Measurements from ENCODE around the gene GPLD1.

Gene GPLD1

DNA sequence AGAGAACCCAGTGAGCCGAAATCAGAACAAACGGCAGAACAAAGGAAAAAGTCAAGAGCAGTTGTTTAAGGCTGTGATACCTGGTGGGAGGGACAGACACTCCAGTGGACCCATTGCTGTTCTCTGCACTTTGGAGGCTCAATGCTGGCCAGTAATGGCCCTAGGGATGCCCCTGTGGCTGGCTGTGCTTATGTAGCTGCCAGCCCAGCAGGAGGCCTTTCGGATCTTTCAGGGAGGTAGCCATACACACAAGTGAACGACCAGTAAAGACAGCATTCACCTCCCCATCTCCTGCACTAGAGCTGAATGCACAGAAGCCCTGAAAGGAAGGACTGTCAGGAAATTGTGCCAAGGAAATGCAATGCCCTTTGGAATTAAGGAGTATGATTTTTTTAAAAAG, 34.3 kb downstream of the GPLD1 start:
- DNase-seq (ENCODE audit: low read depth, low spot score), result no peak

DNA sequence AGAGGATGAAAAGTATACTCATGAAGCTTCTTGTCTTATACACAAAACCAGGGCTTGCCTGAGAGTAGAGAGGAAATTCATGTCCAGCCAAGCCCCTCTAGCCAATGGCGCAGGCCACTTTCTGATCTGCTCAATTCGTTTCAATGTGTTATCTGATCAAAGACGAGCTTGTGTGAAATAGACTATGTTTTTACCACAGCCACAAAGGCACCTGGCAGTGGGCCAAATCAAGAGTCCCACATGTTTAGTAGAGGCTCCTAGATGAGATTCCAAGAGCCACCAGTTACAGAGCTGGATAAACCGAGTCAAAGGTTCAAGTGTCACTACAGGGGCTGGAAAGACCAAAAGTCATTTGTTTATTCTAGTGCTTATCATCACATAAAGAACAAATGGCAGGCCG, 34.9 kb downstream of the GPLD1 start:
- DNase-seq (ENCODE audit: low read depth, low spot score), result no peak

DNA sequence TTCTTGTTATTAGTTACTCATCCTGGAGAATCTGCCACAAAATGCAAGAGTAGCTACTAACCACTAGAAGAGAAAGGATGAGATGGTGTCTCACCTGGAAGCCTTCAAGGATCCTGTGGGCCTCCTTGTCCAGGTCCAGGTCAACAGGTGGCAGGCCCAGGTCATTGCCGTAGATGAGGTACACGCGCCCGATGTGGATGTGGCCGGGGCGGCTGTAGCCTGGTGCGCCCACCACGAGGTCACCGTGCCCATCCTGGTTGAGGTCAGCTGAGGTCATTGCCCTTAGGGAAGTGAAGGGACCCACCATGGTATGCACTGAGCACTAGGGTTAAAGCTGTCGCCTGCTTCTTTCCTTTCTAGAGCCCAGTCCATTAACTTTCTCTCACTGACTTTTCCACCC, 35.5 kb downstream of the GPLD1 start:
- no peak for DNase-seq (ENCODE audit: low read depth, low spot score)

DNA sequence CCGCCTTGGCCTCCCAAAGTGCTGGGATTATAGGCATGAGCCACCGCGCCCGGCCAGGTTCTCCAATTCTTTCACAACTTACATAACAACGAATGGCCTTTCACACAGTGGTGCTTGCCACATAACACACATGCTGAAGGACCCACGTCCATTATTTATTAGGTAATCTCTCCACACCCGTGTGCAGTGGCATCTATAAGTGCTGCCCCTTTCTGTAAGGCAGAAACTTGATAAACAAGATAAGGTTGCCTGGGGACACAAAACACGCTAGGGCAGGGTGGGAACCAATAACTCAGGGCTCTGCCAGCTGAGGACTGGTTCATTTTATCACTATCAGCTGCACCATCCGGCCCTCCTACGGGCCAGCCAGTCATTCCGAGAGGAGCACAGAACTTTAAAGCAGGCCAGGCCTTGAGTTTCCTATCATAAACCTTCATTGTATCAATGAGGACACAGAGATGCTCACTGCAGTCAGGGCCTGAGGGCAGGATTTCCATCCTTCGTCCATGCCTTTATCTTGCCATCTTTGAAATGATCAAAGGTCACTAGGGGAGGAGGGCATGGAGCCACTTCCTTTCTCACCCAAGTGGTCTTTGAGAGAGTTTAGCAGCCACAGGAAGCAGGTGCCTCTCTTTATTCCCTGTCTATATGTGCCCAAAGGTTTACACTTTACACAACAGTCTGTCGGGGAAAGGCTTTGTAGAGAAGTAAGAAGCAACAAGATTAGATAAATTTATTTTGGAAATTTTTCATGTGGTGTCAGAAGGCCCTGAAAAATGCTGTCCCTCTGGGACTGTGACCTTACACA, 37.6 kb downstream of the GPLD1 start:
- DNase-seq (ENCODE audit: low read depth, low spot score), result no peak

DNA sequence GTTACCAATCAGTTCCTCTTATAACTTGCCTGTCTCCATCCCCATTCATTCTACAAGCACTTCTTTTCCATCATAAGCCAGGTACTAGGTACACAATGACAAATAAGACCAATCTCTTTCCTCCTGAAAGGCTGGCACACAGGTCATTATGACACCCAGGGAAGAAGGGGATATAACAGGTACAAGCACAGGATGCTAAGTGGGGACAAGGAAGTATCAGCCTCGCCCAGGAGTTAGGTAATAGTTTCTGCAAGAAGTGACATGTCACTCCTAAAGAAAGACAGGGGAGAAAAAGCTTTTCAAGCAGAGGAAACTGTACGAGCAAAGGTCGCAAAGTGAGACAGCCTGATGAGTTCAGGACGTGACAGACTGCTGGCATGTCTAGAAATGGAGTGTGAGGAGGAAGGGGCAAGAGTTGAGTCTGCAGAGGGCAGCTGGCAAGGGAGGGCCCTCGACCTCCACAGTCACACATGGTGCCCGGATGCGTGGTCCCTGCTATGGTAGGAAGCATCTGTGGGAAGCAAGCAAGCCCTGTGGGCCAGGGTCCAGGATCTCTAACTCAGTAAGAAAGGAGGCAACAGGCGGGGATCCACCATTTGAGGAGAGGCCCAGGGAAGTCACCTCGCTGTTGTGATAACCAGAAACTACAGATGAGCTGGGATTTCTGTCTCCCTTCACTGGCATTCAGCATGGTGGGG, 40.4 kb downstream of the GPLD1 start:
- DNase-seq (ENCODE audit: low read depth, low spot score), result no peak

DNA sequence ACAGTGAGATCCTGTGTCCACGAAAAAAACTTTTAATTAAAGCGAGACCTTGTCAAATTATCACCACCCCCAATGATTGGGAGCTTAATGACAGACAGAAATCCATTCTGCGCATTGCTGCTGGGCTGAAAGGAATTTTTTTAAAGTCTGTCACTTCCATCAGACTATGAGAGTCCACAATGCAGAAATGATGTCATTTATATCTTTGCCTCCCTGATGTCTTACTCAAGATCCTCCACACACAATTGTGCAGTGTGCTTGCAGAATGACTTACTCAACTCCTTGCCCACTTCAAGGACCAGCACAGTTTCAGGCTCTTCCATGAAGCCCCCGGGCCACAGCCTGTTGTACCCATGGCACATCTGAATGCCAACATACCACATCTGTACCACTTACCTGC, 41.0 kb downstream of the GPLD1 start:
- DNase-seq (ENCODE audit: low read depth, low spot score), result no peak

DNA sequence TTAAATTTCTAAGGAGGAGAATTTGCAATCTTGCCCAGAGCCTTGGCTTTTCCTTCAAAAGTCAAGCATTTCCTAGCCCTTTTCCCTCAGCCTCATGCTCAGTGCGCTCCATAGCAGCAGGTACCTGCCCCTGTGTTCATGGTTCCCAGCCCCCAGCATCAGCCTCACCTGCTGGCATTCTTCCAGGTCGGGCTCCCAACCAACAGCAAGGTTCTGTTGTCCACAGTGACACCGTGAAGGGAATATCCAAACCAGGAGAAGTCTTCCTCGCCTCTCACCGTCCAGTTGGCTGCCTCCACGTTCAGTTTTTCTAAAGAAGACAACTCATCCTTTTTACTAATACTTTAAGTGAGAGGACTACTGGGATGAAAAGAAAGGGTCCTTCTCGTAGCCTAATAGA, 42.7 kb downstream of the GPLD1 start:
- no peak for DNase-seq (ENCODE audit: low read depth, low spot score)

DNA sequence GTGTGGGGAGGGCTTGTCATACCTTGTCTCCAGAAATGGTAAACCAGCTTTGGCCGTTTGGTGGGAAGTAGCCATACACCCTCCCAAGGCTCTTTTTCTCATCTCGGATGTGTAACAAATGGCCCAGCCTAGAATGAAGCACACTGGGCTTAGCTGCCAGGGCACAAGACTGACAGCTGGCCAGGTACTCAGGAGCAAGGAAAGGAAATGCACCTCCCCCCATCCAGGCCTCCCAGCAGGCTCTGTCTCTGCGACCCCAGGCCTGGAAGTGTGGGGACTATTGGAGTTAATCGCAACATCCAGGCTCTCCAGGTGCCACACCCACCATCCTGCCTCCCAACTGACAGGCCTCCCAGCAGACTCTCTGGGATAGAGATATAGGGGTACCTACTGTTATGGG, 43.7 kb downstream of the GPLD1 start:
- no peak for DNase-seq (ENCODE audit: low read depth, low spot score)

DNA sequence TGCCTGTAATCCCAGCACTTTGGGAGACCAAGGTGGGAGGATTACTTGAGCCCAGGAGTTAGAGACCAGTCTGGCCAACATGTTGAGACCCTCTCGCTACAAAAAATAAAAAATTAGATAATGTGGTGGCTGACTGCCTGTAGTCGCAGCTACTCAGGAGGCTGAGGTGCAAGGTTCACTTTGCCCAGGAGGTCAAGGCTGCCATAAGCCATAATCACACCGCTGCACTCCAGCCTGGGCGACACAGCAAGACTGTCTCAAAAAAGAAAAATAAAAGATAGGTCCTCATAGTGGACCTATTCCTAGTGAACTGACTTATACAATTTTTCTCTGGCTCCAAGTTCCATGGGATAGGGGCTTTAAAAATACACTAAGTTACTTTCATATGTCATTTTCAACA, 44.8 kb downstream of the GPLD1 start:
- DNase-seq (ENCODE audit: low read depth, low spot score), result no peak

DNA sequence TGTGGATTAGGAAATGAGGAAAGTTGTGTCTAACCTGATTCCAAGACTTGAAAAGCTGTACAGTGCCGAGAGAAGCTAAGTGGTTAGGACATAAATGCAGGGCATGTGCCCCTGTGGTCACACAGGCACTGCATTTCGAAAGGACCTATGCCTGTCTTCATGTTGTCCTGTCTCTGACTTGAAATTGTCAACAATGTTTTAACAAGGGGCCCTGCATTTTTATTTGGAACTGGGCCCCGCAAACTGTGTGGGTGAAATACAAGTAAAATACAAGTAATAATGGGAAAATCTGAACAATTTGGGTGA, 47.8 kb downstream of the GPLD1 start:
- DNase-seq (ENCODE audit: low read depth, low spot score), result no peak

DNA sequence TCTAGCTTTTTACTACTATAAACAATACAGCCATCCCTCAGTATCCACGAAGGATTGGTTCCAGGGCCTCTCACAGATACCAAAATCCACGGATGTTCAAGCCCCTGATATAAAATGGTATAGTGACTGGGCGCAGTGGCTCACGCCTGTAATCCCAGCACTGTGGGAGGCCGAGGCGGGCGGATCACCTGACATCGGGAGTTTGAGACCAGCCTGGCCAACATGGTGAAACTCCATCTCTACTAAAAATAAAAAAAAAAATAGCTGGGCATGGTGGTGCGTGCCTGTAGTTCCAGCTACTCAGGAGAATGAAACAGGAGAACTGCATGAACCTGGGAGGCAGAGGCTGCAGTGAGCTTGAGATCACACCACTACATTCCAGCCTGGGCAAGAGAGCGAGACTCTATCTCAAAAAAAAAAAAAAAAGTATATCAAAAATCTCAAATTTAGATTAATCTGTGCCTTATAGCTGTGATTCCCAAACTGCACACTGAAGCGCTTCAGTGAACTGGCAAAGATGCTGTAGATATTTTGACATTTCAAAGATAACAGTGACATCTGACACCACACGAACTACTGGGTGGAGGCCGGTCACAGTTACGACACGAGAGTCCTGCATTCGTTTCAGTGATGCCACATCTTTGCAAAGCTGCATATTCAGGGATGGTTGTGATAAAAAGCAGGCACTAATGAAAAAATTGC, 48.3 kb downstream of the GPLD1 start:
- no peak for DNase-seq (ENCODE audit: low read depth, low spot score)

DNA sequence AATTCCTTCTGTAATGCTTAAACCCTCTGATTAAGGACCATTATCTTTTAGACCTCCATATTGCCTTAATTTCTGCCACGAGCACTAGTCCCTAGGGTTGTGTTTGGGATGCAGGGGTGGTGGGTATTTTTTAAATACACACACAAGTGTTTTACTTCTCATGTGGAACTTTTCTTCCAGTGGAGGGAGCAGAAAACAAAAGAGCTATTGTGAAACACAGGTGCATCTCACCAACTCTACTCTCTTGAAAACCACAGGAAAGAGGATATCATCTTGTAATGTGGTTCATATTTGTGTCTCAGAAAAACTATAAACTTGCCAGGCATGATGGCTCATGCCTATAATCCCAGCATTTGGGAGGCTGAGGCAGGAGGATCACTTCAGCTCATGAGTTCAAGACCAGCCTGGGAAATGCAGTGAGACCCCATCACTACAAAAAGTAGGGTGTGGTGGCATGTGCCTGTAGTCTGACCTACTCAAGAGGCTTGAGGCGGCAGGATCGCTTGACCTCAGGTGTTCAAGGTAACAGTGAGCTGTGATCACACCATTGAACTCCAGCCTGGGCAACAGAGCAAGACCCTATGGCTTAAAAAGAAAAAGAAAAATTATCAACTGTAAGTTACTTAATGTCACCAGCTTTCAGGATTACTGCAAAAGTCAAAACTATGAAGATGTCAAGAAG, 49.4 kb downstream of the GPLD1 start:
- no peak for DNase-seq (ENCODE audit: low read depth, low spot score)

DNA sequence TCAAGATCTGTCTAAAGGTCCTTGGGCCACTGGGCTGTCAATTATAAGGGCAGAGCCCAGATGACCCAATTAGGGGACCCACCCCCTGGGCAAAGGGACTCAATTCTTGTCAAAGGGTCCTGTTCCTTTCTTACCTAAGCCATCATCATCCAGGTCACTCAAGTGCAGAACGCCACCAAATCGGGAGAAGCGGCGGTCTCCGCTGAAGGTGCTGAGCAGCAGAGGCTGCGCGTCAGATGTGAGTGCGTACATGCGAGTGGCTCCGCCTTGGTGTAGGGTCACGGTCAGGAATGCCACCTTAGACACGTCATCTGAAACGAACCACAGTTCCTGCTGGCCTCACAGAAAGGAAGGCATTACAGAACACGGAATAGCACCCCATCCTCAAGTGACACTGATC, 52.4 kb downstream of the GPLD1 start:
- no peak for DNase-seq (ENCODE audit: low read depth, low spot score)

DNA sequence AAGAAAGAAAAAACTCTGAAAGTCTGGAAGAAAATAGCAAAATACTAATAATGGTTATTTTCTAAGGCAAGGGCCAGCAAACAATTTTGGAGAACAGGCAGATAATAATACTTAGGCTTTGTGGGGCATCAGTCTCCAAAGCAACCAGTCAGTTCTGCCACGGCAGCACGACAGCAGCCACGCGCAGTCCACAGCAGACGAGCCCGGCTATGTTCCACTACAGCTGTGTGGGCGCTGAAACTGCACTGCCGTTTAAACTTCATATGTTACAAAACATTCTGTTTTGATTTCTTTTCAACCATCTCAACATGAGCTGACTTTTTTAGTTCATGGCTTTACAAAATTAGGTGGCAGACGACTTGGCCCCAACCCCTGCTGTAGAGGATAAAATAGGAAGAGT, 56.8 kb downstream of the GPLD1 start:
- DNase-seq (ENCODE audit: low read depth, low spot score), result no peak

DNA sequence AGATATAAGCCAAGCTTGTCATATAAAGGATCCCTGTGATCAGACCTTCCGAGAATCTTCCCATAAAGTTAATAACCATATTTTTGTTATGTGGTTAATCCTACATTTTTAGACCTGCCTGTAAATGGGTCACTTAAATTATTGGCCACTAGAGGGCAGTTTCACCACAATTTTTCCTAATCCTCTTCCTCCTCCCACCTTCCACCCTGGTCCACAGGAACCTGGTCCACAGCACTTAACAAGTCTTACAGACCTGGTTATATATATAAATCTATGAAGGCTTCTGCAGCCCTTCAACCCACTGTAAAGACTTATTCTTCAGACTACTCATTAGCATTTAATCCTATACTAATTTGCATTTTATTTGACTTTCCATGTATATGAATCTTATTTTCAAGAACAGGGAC, 58.3 kb downstream of the GPLD1 start:
- no peak for DNase-seq (ENCODE audit: low read depth, low spot score)

DNA sequence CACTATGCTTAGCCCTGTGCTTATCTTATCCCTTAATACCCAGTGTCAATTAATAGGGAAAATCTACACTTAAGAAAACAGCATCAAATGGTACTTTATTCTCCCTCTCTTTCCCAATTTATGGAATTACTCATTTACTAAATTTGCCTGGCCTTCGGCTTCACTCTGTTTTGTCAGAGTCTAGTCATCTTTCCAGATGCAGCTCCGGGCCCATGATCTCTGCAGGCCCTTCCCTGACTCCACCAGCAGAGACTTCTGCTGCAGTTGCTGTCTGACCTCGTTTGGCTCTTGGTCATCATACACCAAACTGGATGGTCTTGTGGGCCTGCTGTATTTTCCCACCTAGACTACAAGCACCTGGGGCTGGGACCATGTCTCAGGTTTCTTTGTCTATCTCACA, 59.3 kb downstream of the GPLD1 start:
- no peak for DNase-seq (ENCODE audit: low read depth, low spot score)

DNA sequence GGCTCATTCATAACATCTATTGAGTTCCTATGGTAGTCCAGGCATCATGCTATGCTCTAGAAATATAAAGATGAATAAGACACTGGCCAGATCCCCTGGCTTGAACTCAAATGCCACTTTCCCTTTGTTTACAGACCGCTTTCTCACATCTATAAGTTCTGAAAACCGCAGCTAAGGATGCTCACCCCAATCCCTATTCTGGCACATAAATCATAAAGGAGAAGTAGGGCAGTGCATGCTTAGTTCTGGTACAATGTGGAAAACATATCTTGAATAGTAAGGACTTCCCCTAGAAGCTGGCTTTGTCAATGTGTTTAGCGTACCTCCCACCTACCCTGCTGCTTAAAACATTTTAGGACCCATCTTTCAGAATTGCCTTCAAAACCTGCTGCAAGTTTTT, 60.2 kb downstream of the GPLD1 start:
- no peak for DNase-seq (ENCODE audit: low read depth, low spot score)

DNA sequence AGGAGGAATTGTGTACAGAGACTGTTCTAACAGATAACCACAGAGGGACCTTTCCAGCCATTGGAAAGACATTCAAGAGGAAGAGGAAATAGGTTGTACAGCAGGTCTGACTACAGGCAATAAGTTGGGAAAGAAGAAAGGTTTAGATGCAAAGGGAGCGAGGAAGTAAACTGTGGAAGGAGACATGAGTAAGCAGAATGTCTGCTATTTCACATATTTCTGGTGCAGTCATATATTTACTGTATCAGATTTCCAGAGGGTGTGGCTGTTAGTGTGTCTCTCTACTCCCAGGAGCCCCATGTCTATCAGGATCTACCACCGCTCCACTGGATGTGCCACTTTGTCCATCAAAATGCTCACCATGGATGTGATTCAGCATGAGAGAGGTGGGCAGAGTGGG, 60.8 kb downstream of the GPLD1 start:
- no peak for DNase-seq (ENCODE audit: low read depth, low spot score)

DNA sequence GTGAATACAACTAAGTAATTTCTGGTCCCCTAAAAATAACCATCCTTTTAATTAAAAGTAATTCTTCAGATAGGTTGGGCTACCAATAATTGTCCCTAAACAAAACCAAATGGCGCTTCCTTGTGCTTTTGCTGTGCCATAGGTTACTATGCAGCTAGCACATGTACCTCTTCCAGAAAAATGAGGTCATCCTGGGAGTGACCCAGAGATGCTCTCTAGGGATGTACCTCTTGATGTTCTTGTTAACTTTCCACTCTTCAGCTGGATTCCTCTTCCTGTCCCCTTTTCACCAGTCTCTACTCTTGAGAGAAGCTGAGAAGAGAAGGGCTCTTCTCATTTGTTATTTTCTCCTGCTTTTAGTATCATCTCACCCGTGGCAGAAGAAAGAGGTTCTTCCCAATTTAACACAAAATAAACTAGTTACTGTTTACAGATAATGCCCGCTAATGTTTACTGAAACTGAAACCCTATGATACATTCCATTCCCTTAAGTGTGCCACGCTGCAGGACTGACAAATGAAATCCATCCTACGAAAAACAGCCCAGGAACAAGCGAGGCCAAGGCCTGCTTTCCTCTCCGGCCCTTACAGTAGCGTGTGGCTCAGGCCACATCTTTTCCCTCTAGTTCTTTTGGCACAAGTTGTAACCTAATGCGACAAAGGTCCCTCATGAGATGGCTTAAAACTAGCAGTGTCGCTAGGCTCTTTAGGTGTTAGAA, 62.5 kb downstream of the GPLD1 start:
- no peak for DNase-seq (ENCODE audit: low read depth, low spot score)

DNA sequence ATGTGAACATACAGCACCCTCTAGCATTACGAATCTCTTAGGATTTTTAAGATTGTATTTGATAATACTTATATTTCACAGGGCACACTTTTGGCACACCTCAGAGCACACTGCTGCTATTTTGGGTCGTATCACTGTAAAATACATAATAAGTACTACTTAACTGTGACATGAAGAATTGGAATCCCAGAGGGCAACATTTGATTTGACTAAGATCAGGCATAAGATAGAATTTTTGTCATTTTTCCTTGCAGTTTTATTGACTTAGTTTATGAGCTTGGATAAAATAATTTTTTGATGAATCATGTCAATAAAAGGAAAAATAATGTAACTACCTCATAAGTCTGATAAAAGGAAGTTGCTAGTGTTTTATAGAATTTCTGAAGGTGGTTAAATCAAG, 64.3 kb downstream of the GPLD1 start:
- DNase-seq (ENCODE audit: low read depth, low spot score), result no peak

DNA sequence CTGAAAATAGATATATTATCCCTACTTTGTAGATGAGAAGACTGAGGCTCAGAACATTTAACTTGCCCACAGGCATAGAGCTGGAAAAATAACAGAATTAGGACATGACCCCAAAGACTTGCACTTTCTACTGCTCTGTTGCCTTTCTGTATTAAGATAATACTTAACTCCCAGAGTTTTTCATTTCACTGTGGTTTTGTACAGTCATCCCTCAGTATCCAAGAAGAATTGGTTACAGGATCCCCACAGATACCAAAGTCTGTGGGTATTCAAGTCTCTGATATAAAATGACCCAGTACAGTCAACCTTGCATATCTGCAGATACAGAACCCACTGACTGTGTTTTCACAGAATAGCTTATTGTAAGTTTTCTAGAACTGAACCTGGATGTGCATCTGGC, 69.9 kb downstream of the GPLD1 start:
- no peak for DNase-seq (ENCODE audit: low read depth, low spot score)

DNA sequence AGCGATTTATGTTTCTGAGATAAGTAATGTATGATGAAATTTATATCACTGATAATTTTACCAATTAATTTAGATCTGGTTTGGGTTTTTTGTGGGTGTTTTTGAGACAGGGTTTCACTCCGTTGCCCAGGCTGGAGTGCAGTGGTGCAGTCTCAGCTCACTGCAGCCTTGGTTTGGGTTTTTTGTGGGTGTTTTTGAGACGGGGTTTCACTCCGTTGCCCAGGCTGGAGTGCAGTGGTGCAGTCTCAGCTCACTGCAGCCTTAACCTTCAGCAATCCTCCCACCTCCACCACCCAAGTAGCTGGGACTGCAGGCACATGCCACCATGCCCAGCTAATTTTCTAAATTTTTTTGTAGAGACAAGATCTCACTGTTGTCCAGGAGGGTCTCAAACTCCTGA, 73.6 kb downstream of the GPLD1 start:
- no peak for DNase-seq (ENCODE audit: low read depth, low spot score)
